Measurements from ENCODE around the gene CYB561D1. TPM values are rescaled to one million over a fixed set of nuclear protein-coding genes. Genes with fewer than 3 reads are reported as not detected.

Gene CYB561D1
- total and polyA plus RNA-seq, 4 donors, result 1.3 to 2.8 (median 2.0) TPM

DNA sequence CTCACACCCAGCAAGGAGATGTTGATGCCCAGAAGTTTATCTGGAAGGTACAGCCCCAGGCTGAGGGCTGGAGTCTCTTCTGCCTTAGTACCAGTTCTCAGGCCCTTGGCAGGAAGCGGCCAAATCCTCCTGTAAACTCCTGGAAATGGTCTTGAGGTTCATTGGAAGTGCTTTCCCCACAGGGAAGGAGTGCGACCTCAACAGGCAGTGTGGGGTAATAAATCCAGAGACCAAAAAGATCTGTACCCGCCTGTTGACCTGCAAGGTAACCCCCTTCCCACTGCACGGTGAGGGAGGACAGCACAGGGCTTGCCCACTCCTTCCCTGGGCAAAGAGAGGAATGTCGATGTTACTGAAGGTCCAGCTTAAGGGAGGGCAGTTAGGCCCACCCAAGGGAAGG, 5.7 kb upstream of the CYB561D1 start:
- Histone ChIP-seq H3K4me3 (ENCODE audit: low read depth in 1 of 3, low read length in 3 of 3) (no peak overlapping the region), H3K36me3 (ENCODE audit: control insufficient read depth in 4 of 4, insufficient read depth in 3 of 4, low read depth in 1 of 4, low read length in 3 of 4) (peaks cover 0 to 12% (median 0%) of the 10 kb centered on the region in 4 donors), H3K4me1 (ENCODE audit: control insufficient read depth in 4 of 4, insufficient read depth in 4 of 4, low read length in 3 of 4) (peaks cover 1 to 12% (median 9%) of the 10 kb centered on the region in 4 donors), H3K27ac (ENCODE audit: low read depth in 1 of 2, low read length in 2 of 2) (no peak overlapping the region), H3K9ac (ENCODE audit: low read depth in 1 of 2, low read length in 2 of 2) (no peak overlapping the region), H3K9me3 (ENCODE audit: control insufficient read depth in 4 of 4, low read length in 3 of 4) (no peaks in the 10 kb centered on the region), H3K27me3 (ENCODE audit: control insufficient read depth in 4 of 4, insufficient read depth in 4 of 4, low read length in 3 of 4) (no peaks in the 10 kb centered on the region)
- WGBS, result 86% methylated on average over 5 of the region's 5 CpGs
- DNase-seq (ENCODE audit: low spot score), result no peak
- no peak for TF ChIP-seq SP1 (IDR thresholded peaks at IDR 0.05)
- no peak for TF ChIP-seq EGR1 (IDR thresholded peaks at IDR 0.05; ENCODE audit: low read depth in 2 of 2)
- no peak for TF ChIP-seq HNF4G (IDR thresholded peaks at IDR 0.05)

- TF ChIP-seq, protein P1, sequence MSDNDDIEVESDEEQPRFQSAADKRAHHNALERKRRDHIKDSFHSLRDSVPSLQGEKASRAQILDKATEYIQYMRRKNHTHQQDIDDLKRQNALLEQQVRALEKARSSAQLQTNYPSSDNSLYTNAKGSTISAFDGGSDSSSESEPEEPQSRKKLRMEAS (IDR thresholded peaks at IDR 0.05), result no peak
- TF ChIP-seq GABPA (IDR thresholded peaks at IDR 0.05 in 1 of 2, conservative IDR thresholded peaks at IDR 0.05 in 1 of 2) (no peak), RAD21 (IDR thresholded peaks at IDR 0.05) (no peak), HNF4A (conservative IDR thresholded peaks at IDR 0.05) (no peak), EGR1 (IDR thresholded peaks at IDR 0.05; ENCODE audit: low read depth in 2 of 2) (no peak), JUND (IDR thresholded peaks at IDR 0.05) (no peak), CTCF (IDR thresholded peaks at IDR 0.05; ENCODE audit: low read depth, low read length, missing input control) (no peak), HNF4G (IDR thresholded peaks at IDR 0.05) (no peak), ZBTB33 (IDR thresholded peaks at IDR 0.05) (no peak), REST (IDR thresholded peaks at IDR 0.05) (no peak), SP1 (IDR thresholded peaks at IDR 0.05) (no peak), FOXA1 (IDR thresholded peaks at IDR 0.05) (no peak), NR2F2 (IDR thresholded peaks at IDR 0.05) (no peak), TAF1 (conservative IDR thresholded peaks at IDR 0.05) (no peak), RXRA (IDR thresholded peaks at IDR 0.05) (no peak), YY1 (IDR thresholded peaks at IDR 0.05) (no peak), FOXA2 (IDR thresholded peaks at IDR 0.05) (no peak)
- TF ChIP-seq, protein P2, sequence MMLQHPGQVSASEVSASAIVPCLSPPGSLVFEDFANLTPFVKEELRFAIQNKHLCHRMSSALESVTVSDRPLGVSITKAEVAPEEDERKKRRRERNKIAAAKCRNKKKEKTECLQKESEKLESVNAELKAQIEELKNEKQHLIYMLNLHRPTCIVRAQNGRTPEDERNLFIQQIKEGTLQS (IDR thresholded peaks at IDR 0.05), result no peak
- no peak overlapping the region for H3K27ac ChIP-seq (ENCODE audit: low read depth in 1 of 2, low read length in 2 of 2)
- no peak for DNase-seq (ENCODE audit: low spot score)
- H3K9ac ChIP-seq (ENCODE audit: low read depth in 1 of 2, low read length in 2 of 2), result no peak overlapping the region
- H3K4me3 ChIP-seq (ENCODE audit: low read depth in 1 of 3, low read length in 3 of 3), result no peak overlapping the region
- no peaks in the 10 kb centered on the region for H3K9me3 ChIP-seq (ENCODE audit: control insufficient read depth in 4 of 4, low read length in 3 of 4)
- no peaks in the 10 kb centered on the region for H3K27me3 ChIP-seq (ENCODE audit: control insufficient read depth in 4 of 4, insufficient read depth in 4 of 4, low read length in 3 of 4)
- H3K4me1 ChIP-seq (ENCODE audit: control insufficient read depth in 4 of 4, insufficient read depth in 4 of 4, low read length in 3 of 4), result peaks cover 0 to 12% (median 7%) of the 10 kb centered on the region in 4 donors
- peaks cover 0 to 12% (median 0%) of the 10 kb centered on the region in 4 donors for H3K36me3 ChIP-seq (ENCODE audit: control insufficient read depth in 4 of 4, insufficient read depth in 3 of 4, low read depth in 1 of 4, low read length in 3 of 4)
- 94% methylated on average over 12 of the region's 12 CpGs for WGBS
These were observed 5.2 kb upstream of the CYB561D1 start for GRCh38 chr1:109488696-109489095.
